Ascending aorta (tissue), 2 donors: ENCODE measurements around the gene TSTD1. TPM values are rescaled to one million over a fixed set of nuclear protein-coding genes. Genes with fewer than 3 reads are reported as not detected.

Source experiments
- DNase-seq, 2 donors: peaks; one replicate each; pipeline ENCODE4 v3.0.0-alpha.2; 2019; ENCODE audit warnings: low spot score in 2 of 2
- H3K27ac ChIP-seq, 2 donors: fragments of 200-600 bp; sonication (generic); one replicate each; pipeline ENCODE4 v1.5.1; 2016 to 2017; ENCODE audit warnings: mild to moderate bottlenecking in 1 of 2
- H3K27me3 ChIP-seq: fragments of 200-600 bp; sonication (generic); one replicate; pipeline ENCODE4 v1.5.1; 2017
- H3K36me3 ChIP-seq, 2 donors: fragments of 200-600 bp; sonication (generic); one replicate each; pipeline ENCODE4 v1.5.1; 2016
- H3K4me1 ChIP-seq, 2 donors: fragments of 200-600 bp; sonication (generic); one replicate each; pipeline ENCODE4 v1.5.1; 2016 to 2017; ENCODE audit warnings: mild to moderate bottlenecking in 1 of 2
- H3K4me3 ChIP-seq, 2 donors: fragments of 200-600 bp; sonication (generic); one replicate each; pipeline ENCODE4 v1.5.1; 2016 to 2017; ENCODE audit warnings: mild to moderate bottlenecking in 1 of 2
- H3K9me3 ChIP-seq, 2 donors: fragments of 200-600 bp; sonication (generic); one replicate each; pipeline ENCODE4 v1.5.1; 2016
- intact Hi-C: fragments of 100-400 bp; cut with DNase I; formaldehyde crosslinking; loops from one replicate; pipeline ENCODE4 v1.15.1; 2023
- total RNA-seq: library from RNA; depleted of rRNA; stranded (reverse); fragments of >200 nt; gene quantifications from one replicate; pipeline ENCODE4 v1.1.0, GENCODE V29; 2016
- TF ChIP-seq, protein P1 (sequence below), 3 experiments: fragments of 200-600 bp in 2 of 3; fragments of 450-650 bp in 1 of 3; sonication (generic) in 2 of 3; IDR thresholded peaks; one replicate each; pipeline ENCODE4 v1.5.1; 2016 to 2019; ENCODE audit warnings: antibody characterized with exemption in 3 of 3, mild to moderate bottlenecking in 1 of 3, moderate library complexity in 1 of 3

TSTD1 gene
- total RNA-seq, 1 donor from 2014 or later = not detected

GRCh38 chr1:161012420-161012819 lies 26.3 kb downstream of the TSTD1 start:
- intact Hi-C loops = no loop called here
- Histone ChIP-seq H3K4me3 (no peak overlapping the region), H3K4me1 (no peaks in the 10 kb centered on the region), H3K27me3 (no peaks in the 10 kb centered on the region), H3K36me3 (no peaks in the 10 kb centered on the region), H3K9me3 (no peaks in the 10 kb centered on the region), H3K27ac (no peak overlapping the region)
- TF ChIP-seq, protein P1, sequence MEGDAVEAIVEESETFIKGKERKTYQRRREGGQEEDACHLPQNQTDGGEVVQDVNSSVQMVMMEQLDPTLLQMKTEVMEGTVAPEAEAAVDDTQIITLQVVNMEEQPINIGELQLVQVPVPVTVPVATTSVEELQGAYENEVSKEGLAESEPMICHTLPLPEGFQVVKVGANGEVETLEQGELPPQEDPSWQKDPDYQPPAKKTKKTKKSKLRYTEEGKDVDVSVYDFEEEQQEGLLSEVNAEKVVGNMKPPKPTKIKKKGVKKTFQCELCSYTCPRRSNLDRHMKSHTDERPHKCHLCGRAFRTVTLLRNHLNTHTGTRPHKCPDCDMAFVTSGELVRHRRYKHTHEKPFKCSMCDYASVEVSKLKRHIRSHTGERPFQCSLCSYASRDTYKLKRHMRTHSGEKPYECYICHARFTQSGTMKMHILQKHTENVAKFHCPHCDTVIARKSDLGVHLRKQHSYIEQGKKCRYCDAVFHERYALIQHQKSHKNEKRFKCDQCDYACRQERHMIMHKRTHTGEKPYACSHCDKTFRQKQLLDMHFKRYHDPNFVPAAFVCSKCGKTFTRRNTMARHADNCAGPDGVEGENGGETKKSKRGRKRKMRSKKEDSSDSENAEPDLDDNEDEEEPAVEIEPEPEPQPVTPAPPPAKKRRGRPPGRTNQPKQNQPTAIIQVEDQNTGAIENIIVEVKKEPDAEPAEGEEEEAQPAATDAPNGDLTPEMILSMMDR (IDR thresholded peaks at IDR 0.05) = no peak
- no peak for DNase-seq

- no peaks in the 10 kb centered on the region for H3K27me3 ChIP-seq
- no peaks in the 10 kb centered on the region for H3K4me1 ChIP-seq
- H3K36me3 ChIP-seq = no peaks in the 10 kb centered on the region
- no peak overlapping the region for H3K4me3 ChIP-seq
- no peak for DNase-seq
- TF ChIP-seq, protein P1 (IDR thresholded peaks at IDR 0.05) = no peak
- H3K27ac ChIP-seq = no peak overlapping the region
- intact Hi-C loops = no loop called here
- H3K9me3 ChIP-seq = no peaks in the 10 kb centered on the region
Measured at GRCh38 chr1:161009602-161010211, 29.1 kb downstream of the TSTD1 start.

- TF ChIP-seq, protein P1 (IDR thresholded peaks at IDR 0.05) = no peak
- no peak overlapping the region for H3K4me3 ChIP-seq
- no peaks in the 10 kb centered on the region for H3K4me1 ChIP-seq
- H3K27ac ChIP-seq = no peak overlapping the region
- DNase-seq = no peak
- H3K36me3 ChIP-seq = no peaks in the 10 kb centered on the region
- H3K27me3 ChIP-seq = no peaks in the 10 kb centered on the region
- intact Hi-C loops = no loop called here
- H3K9me3 ChIP-seq = no peaks in the 10 kb centered on the region
Measured at GRCh38 chr1:161008869-161009510, 29.8 kb downstream of the TSTD1 start.

DNA sequence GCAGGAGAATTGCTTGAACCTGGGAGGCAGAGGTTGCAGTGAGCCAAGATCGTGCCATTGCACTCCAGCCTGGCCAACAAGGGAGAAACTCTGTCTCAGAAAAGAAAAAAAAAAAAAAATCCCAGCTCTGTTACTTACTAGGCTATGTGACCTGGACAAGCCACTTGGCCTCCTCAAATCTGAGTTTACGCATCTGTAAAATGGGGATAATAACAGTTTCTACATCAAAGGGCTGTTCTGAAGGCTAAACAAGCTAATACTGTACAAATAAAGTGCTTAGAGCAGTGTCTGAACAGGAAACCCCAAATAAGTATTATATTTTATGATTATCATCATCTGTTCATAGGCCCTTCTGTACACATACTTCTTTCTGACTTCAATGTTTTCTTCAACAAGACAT lies 31.4 kb downstream of the TSTD1 start:
- intact Hi-C loops = no loop called here
- TF ChIP-seq, protein P1 (IDR thresholded peaks at IDR 0.05) = no peak
- no peak for DNase-seq
- Histone ChIP-seq H3K4me3 (no peak overlapping the region), H3K27ac (no peak overlapping the region), H3K36me3 (no peaks in the 10 kb centered on the region), H3K9me3 (no peaks in the 10 kb centered on the region), H3K4me1 (no peaks in the 10 kb centered on the region), H3K27me3 (no peaks in the 10 kb centered on the region)

- H3K4me1 ChIP-seq = no peaks in the 10 kb centered on the region
- no peak overlapping the region for H3K27ac ChIP-seq
- no peaks in the 10 kb centered on the region for H3K27me3 ChIP-seq
- no peaks in the 10 kb centered on the region for H3K9me3 ChIP-seq
- TF ChIP-seq, protein P1 (IDR thresholded peaks at IDR 0.05) = no peak
- intact Hi-C loops = no loop called here
- DNase-seq = no peak
- H3K4me3 ChIP-seq = no peak overlapping the region
- no peaks in the 10 kb centered on the region for H3K36me3 ChIP-seq
Measured at GRCh38 chr1:161006563-161006962, 32.2 kb downstream of the TSTD1 start.
